GM23248 (cell line): ENCODE results near the gene PDCD7.

ENCODE experiments used
- EZH2 ChIP-seq: fragments of 200-600 bp; sonication (generic); IDR thresholded peaks from 2 replicates; pipeline ENCODE4 v1.6.1; 2018; ENCODE audit warnings: antibody characterized with exemption, mild to moderate bottlenecking; ENCODE audit not compliant: insufficient read depth, poor library complexity, severe bottlenecking
- EZH2phosphoT487 ChIP-seq: fragments of 200-600 bp; sonication (generic); IDR thresholded peaks from 2 replicates; pipeline ENCODE4 v1.6.1; 2018; ENCODE audit warnings: antibody characterized with exemption, moderate library complexity, mild to moderate bottlenecking, low read depth; ENCODE audit not compliant: insufficient read depth

GRCh38 chr15:65085990-65086679, 47.5 kb downstream of the PDCD7 start:
- no peak for TF ChIP-seq EZH2
- no peak for TF ChIP-seq EZH2phosphoT487
